HG03520 (cell line): ENCODE results near the gene ACTR6.

Experiments used
- ATAC-seq: cut with Tn5 transposase; IDR thresholded peaks from one replicate; pipeline ENCODE4 v1.9.1; 2021; ENCODE audit warnings: mild to moderate bottlenecking, moderate library complexity; ENCODE audit not compliant: unreplicated experiment

The ACTR6 gene

DNA sequence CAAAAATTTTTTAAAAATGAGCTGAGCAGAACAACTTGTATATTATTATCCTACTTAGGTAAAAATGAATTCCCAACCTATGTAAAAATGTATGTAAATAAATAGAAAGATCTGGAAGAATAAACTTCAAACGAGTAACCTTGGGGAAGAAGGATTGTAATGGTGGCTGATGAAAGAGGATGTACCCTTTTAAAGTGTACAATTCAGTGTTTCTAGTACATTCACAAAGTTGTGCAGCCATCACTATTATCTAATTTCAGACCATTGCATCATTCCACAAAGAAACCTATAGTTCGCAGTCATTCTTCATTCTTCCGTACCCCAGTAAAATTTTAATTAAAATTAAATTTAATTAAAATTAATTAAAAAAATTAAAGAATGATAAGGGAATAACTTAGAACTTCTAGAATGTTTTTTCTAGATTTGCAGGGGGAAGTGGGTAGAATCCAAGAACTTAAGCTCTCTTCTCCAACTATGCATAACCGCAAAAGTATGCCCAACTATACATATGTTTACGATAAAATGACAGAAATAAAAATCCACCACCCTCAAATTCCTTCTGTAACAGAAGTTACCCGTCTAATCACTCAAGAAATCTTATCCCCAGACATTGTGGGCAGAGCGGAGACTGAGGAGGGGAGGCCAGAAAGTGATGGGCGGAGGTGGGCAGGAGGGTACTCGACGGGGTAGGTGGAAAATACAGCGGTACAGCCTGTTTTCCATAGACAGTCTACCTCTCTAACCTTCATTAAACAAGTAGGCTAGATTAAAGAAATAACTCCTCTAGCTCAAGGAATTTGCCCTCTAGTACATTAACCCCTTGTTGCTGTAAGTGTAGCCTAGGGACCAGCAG is 65.3 kb downstream of the ACTR6 start:
- ATAC-seq, result no peak

GRCh38 chr12:100266585-100266834 is 65.9 kb downstream of the ACTR6 start:
- ATAC-seq, result peak; percentile 80

- ATAC-seq, result peak; percentile 90
Measured at GRCh38 chr12:100266835-100267602, 66.4 kb downstream of the ACTR6 start, which contains the start of the genes DEPDC4 and SCYL2. Gene DEPDC4, minus strand, starts transcription at chr12:100267079. Its CDS starts 3 bp downstream, at chr12:100267076. Gene SCYL2, plus strand, starts transcription at chr12:100267177. Its CDS starts 15,794 bp downstream, at chr12:100282971.

- peak; percentile 9 for ATAC-seq
Measured at GRCh38 chr12:100267603-100268281, 67.1 kb downstream of the ACTR6 start.

GRCh38 chr12:100268835-100269564 is 68.4 kb downstream of the ACTR6 start:
- no peak for ATAC-seq

DNA sequence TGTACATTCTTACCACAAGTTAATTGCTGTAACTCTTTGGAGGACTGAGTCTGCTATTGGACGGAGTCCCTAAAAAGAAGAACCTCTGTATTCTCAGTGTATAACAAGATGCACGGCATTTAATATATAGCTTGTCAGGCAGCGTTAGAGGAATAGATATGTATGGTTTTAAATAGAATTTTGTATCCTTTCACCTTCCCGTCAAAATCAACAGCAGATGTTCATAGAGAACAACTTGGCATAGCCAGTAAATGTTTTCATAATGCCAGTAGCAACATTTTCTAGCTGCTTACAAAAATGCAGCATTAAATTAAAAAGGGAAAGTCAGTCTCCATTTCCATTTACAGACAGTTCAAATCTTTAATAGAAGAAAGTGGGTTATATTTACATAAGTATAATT is 73.2 kb downstream of the ACTR6 start:
- ATAC-seq, result no peak
